K562 treated with DMSO at 1 percent for 48 hours (cell line): ENCODE measurements around the gene ZNF660. TPM values are rescaled to one million over a fixed set of nuclear protein-coding genes. Genes with fewer than 3 reads are reported as not detected.

ENCODE experiments used
- total RNA-seq: library from RNA; unstranded; fragments of 300-600 nt; gene quantifications from 2 replicates; pipeline ENCODE4 v1.2.3, GENCODE V29; 2022; ENCODE audit warnings: low replicate concordance; ENCODE audit errors: extremely low read depth

ZNF660 gene
- total RNA-seq = not detected in 2 replicates

GRCh38 chr3:44584646-44585501 is at the start of gene ZNF660:
Gene ZNF660 (plus strand): TSS chr3:44584964. CDS start chr3:44594194, 9,230 bp downstream.

GRCh38 chr3:44554626-44555592 is 29.9 kb upstream of the ZNF660 start, which contains the start of gene ZKSCAN7:
Gene ZKSCAN7 (plus strand): TSS chr3:44555193. CDS start chr3:44557048, 1,855 bp downstream.

DNA sequence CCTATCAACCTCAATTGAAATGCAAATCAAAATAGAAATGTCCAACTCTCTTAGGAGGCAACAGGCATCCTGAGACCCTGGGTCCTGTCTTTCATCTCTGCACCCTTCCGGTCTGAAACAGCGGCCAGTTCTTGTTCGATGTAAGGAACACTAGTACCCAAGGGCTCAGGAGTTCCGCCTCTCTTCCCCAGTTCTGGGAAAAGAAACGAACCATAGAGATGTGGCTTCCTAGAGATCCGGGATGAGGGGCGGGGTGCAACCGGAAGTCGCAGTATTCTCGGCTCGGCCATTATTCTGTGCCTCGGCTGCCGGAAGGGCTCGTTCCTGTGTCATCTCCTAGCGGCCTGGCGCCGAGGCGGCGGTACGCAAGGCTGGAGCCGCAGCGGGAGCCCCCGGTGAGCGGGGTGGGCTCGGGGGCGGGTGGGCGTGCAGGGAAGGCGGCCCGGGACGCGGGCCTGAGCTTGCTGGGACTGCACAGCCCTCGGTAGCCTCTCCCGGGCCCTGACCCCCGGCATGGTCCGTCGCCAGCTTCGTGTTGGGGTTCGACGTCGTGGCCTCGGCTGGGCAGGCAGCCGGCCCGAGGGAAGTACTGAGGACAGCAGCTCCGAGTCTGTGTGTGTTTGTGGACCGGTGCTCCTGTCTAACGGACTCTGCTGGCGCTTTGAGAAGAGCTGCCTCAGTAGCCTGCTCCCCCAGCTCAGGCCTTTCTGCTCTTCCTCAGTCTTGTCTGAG is 40.2 kb downstream of the ZNF660 start, which contains the start of gene ZNF197:
Gene ZNF197 (plus strand): TSS at position 288 of the 732 bp plus-strand sequence. CDS start 4,119 bp downstream, outside the sequence.

GRCh38 chr3:44648564-44649229 is 63.9 kb downstream of the ZNF660 start, which contains the start of gene ZNF35:
Gene ZNF35 (plus strand): TSS chr3:44648732. CDS start chr3:44651068, 2,336 bp downstream.

Other genes starting within 250 kb of the ZNF660 start
- not detected in 2 replicates for gene TCAIM, start 246.2 kb upstream of the ZNF660 start, total RNA-seq
- gene ZNF445, start 107.3 kb upstream of the ZNF660 start, total RNA-seq = not detected in 2 replicates
- not detected in 2 replicates for gene ZKSCAN7, start 29.8 kb upstream of the ZNF660 start, total RNA-seq
- gene ZNF197, start 40.1 kb downstream of the ZNF660 start, total RNA-seq = not detected in 2 replicates
- not detected in 2 replicates for gene ZNF35, start 63.8 kb downstream of the ZNF660 start, total RNA-seq
- not detected in 2 replicates for gene ZNF502, start 127.7 kb downstream of the ZNF660 start, total RNA-seq
- gene ZNF501, start 144.7 kb downstream of the ZNF660 start, total RNA-seq = not detected in 2 replicates
- not detected in 2 replicates for gene KIAA1143, start 176.7 kb downstream of the ZNF660 start, total RNA-seq
- gene KIF15, start 176.8 kb downstream of the ZNF660 start, total RNA-seq = not detected in 2 replicates